ENCODE measurements around the gene KCTD7. TPM values are rescaled to one million over a fixed set of nuclear protein-coding genes. Genes with fewer than 3 reads are reported as not detected.
"Not testable (repeated sequence)": the region's sequence is repeated elsewhere in the genome, so short reads cannot be mapped to it uniquely, and the experiment has no call there.

KCTD7 gene
- total RNA-seq, 4 donors from 2014 or later: 17.4 to 19.3 (median 18.1) TPM

GRCh38 chr7:66653719-66654274 is 25.1 kb downstream of the KCTD7 start:
- Histone ChIP-seq H3K4me1 (peaks cover 6 to 14% of the 10 kb centered on the region in 2 donors), H3K27ac (peak overlapping the region; percentile 92 to 98 (median 96)), H3K4me3 (replicated peaks in 1 of 3) (peak overlapping the region; percentile 80 to 81 (median 80))
- intact Hi-C loops (cut with DNase I): loop anchor here (5.0 kb wide), 1 partner anchor 96 kb away; no protein-coding TSS in a partner anchor
- not testable (repeated sequence) for H3K9me3 ChIP-seq, H3K27me3 ChIP-seq, H3K36me3 ChIP-seq, DNase-seq
- WGBS, 2 donors: 10 to 14% methylated on average over 28 to 35 of the region's 41 CpGs
- TF ChIP-seq, protein P1, sequence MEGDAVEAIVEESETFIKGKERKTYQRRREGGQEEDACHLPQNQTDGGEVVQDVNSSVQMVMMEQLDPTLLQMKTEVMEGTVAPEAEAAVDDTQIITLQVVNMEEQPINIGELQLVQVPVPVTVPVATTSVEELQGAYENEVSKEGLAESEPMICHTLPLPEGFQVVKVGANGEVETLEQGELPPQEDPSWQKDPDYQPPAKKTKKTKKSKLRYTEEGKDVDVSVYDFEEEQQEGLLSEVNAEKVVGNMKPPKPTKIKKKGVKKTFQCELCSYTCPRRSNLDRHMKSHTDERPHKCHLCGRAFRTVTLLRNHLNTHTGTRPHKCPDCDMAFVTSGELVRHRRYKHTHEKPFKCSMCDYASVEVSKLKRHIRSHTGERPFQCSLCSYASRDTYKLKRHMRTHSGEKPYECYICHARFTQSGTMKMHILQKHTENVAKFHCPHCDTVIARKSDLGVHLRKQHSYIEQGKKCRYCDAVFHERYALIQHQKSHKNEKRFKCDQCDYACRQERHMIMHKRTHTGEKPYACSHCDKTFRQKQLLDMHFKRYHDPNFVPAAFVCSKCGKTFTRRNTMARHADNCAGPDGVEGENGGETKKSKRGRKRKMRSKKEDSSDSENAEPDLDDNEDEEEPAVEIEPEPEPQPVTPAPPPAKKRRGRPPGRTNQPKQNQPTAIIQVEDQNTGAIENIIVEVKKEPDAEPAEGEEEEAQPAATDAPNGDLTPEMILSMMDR (IDR thresholded peaks at IDR 0.05): peak in 4 of 6 experiments; percentile 11 to 29 (median 21)

DNA sequence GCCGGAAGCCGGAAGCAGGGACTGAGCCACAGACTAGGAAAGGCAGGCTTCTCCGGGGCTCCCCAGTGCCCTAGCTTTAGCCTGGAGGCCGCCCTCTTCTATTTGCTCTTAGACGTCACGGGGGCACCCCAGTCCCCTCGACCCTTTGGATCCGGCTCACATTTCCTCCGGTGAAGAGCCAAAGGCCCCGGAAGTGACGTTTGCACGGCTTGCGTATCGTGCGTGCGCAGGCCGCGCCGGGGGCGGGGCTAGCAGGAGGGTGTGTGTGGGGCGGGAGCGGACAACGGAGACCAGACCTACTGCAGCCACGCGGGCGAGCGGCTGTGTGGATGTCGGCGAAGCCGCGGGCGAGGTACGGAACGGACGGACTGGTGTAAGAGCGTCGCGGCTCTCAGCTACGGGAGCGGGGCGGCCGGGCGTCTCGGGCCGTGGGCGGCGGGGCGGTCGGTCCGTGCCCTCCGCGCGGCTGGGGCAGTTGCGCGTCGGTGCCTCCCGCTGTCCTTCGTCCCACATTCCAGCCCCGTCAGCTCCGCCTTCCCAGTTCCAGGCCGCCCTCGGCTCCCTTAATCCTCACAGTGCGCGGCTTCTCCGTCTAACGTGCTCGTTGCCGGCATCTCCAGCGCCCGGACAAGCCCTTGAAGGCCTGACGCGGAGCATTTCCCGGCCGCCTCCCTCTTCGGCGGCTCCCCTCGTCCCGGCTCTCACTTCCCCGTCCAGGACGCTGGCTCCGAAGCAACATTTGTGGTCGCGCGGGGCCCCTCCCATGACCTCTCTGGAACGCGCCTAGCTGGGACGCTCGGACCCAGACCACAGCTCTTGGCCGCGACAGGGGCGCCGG is 25.8 kb downstream of the KCTD7 start:
- Histone ChIP-seq H3K27ac (peak overlapping the region; percentile 92 to 98 (median 96)), H3K4me3 (replicated peaks in 1 of 3) (peak overlapping the region; percentile 80 to 81 (median 80)), H3K4me1 (peaks cover 6 to 14% of the 10 kb centered on the region in 2 donors), H3K36me3 (no peaks in the 10 kb centered on the region), H3K9me3 (no peaks in the 10 kb centered on the region), H3K27me3 (no peaks in the 10 kb centered on the region)
- intact Hi-C loops (cut with DNase I): loop anchor here (5.0 kb wide), 1 partner anchor 97 kb away; no protein-coding TSS in a partner anchor
- DNase-seq: peak; percentile 99
- 0% methylated on average over 10 to 22 of the region's 92 CpGs for WGBS, 2 donors
- peak; percentile 79 to 99 for TF ChIP-seq POLR2A (IDR thresholded peaks at IDR 0.05)
- TF ChIP-seq, protein P1 (IDR thresholded peaks at IDR 0.05): peak in 1 of 6 experiments; percentile 2

DNA sequence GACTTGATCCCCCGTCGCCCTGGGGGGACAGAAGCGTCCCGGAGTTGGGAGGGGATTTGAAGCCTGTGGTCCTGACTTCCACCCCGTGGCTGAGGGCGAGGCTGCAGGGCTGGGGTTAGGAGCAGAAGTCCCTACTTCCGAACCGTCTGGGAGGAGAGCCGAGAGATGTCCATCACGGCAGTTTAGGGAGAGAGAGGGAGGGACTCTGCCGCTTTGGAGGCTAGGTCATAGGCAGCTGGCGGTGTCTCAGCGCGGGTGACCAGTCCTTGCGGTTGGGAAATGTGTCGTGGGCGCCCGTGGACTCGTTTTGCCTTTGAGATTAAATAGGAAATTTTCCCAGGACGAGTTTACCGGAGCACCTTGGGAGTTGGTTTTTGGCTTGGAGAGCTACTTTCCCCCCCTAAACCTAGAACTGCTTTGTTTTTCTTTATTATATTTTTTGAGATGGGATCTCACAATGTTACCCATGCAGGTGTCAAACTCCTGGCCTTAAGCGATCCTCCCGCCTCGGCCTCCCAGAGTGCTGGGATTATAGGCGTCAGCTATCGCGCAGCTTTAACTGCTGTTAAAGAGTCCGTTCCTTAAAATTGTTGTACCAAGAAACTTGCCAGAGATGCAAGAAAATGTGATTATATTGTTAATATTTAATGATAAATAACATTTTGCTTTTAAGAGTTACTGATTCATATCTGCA is 26.6 kb downstream of the KCTD7 start:
- intact Hi-C loops (cut with DNase I); H3K36me3 ChIP-seq; H3K9me3 ChIP-seq; H3K27me3 ChIP-seq: not testable (repeated sequence)
- peaks cover 6 to 14% of the 10 kb centered on the region in 2 donors for H3K4me1 ChIP-seq
- H3K4me3 ChIP-seq (replicated peaks in 1 of 3): peak overlapping the region; percentile 80 to 81 (median 80)
- DNase-seq: peak; percentile 48 to 50
- H3K27ac ChIP-seq: peak overlapping the region; percentile 92 to 98 (median 96)
- WGBS, 2 donors: 14 to 20% methylated on average over 20 to 23 of the region's 28 CpGs

DNA sequence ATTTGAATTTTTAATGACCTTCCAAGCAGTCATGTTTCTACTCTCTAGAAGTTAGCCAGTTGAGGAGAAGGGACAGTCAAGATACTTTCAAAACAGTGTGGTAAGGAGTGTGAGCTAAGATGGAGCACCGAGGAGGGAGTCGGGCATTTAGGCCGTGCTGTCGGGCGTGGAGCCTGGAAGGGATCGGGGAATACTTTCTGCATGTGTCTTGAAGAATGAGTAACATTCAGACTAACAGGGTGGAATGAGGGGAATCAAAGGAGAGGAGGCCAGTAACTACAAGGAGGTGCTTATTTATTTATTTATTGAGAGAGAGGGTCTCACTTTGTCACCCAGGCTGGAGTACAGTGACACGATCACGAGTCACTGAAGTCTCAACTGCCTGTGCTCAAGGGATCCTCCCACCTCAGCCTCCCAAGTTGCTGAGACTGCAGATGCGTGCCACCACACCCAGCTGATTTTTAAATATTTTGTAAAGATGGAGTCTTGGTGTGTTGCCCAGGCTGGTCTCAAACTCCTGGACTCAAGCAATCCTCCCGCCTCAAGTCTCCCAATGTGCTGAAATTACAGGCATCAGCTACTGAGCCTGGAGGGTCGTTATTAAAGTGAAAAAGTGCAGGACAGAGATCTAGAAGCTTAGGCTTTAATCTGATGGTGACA is 27.3 kb downstream of the KCTD7 start:
- H3K36me3 ChIP-seq; intact Hi-C loops (cut with DNase I); H3K9me3 ChIP-seq; DNase-seq; H3K27me3 ChIP-seq: not testable (repeated sequence)
- Histone ChIP-seq H3K27ac (peak overlapping the region in 1 of 3 donors; percentile 96), H3K4me1 (peaks cover 6 to 14% of the 10 kb centered on the region in 2 donors), H3K4me3 (replicated peaks in 1 of 3) (peak overlapping the region in 1 of 3 donors; percentile 81)
- WGBS, 2 donors: 68 to 73% methylated on average over 11 of the region's 11 CpGs

GRCh38 chr7:66657798-66658197 is 29.1 kb downstream of the KCTD7 start:
- WGBS, 2 donors: 72 to 74% methylated on average over 2 of the region's 2 CpGs
- intact Hi-C loops (cut with DNase I): no loop called here

More at GRCh38 chr7:66657798-66658197, 29.1 kb downstream of the KCTD7 start:
- no peaks in the 10 kb centered on the region for H3K9me3 ChIP-seq
- H3K4me3 ChIP-seq (replicated peaks in 1 of 3): no peak overlapping the region
- DNase-seq: no peak
- peaks cover 6 to 14% of the 10 kb centered on the region in 2 donors for H3K4me1 ChIP-seq
- no peak for TF ChIP-seq POLR2A (IDR thresholded peaks at IDR 0.05)
- TF ChIP-seq, protein P1 (IDR thresholded peaks at IDR 0.05): no peak
- no peaks in the 10 kb centered on the region for H3K36me3 ChIP-seq
- H3K27me3 ChIP-seq: no peaks in the 10 kb centered on the region
- H3K27ac ChIP-seq: no peak overlapping the region

All from thyroid gland (tissue), 4 donors.